Uterus (tissue), 2 donors: Measurements from ENCODE around the gene SREK1IP1.

ENCODE experiments used
- POLR2A ChIP-seq, 2 donors: fragments of 450-650 bp; IDR thresholded peaks; one replicate each; pipeline ENCODE4 v1.6.1; 2016; ENCODE audit warnings: antibody characterized with exemption in 2 of 2, mild to moderate bottlenecking in 1 of 2, moderate library complexity in 1 of 2
- TF ChIP-seq, protein P1 (sequence below), 4 experiments: fragments of 200-600 bp in 2 of 4; fragments of 450-650 bp in 2 of 4; sonication (generic) in 2 of 4; IDR thresholded peaks; one replicate each; pipeline ENCODE4 v1.5.1; 2016 to 2019; ENCODE audit warnings: antibody characterized with exemption in 4 of 4, mild to moderate bottlenecking in 2 of 4, moderate library complexity in 1 of 4

DNA sequence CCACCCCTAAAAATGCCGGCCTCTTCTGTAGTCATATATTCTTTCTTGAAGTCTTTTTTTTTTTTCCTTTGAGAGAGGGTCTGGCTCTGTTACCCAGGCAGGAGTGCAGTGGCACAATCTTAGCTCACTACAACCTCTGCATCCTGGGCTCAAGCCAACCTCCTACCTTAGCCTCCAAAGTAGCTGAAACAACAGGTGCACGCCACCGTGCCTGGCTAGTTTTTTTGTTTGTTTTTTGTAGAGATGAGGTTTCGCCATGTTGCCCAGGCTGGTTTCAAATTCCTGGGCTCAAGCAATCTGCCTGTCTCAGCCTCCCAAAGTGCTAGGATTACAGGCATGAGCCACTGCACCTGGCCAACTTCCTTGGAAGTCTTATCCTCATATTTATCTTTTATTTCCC, 19.1 kb downstream of the SREK1IP1 start:
- TF ChIP-seq, protein P1, sequence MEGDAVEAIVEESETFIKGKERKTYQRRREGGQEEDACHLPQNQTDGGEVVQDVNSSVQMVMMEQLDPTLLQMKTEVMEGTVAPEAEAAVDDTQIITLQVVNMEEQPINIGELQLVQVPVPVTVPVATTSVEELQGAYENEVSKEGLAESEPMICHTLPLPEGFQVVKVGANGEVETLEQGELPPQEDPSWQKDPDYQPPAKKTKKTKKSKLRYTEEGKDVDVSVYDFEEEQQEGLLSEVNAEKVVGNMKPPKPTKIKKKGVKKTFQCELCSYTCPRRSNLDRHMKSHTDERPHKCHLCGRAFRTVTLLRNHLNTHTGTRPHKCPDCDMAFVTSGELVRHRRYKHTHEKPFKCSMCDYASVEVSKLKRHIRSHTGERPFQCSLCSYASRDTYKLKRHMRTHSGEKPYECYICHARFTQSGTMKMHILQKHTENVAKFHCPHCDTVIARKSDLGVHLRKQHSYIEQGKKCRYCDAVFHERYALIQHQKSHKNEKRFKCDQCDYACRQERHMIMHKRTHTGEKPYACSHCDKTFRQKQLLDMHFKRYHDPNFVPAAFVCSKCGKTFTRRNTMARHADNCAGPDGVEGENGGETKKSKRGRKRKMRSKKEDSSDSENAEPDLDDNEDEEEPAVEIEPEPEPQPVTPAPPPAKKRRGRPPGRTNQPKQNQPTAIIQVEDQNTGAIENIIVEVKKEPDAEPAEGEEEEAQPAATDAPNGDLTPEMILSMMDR (IDR thresholded peaks at IDR 0.05), result no peak
- TF ChIP-seq POLR2A (IDR thresholded peaks at IDR 0.05), result no peak
